ENCODE results near the gene LRP1.

DNA sequence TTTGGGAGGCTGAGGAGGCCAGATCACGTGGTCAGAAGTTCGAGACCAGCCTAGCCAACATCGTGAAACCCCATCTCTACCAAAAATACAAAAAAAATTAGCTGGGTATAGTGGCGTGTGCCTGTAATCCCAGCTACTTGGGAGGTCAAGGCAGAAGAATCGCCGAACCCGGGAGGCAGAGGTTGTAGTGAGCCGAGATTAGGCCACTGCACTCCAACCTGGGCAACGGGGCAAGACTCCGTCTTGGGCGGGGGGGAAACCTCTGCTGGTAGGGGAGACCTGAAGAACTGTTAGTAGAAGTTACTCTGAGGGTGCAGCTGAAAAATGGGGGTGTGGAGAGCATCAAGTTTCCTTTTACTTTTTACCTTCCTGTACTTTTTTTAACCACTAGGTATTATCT lies 2.2 kb upstream of the LRP1 start:
- TF ChIP-seq JUND (IDR thresholded peaks at IDR 0.05) (no peak), FOXA1 (IDR thresholded peaks at IDR 0.05) (no peak), RAD21 (IDR thresholded peaks at IDR 0.05) (no peak), RXRA (IDR thresholded peaks at IDR 0.05) (no peak)
- TF ChIP-seq, protein P1, sequence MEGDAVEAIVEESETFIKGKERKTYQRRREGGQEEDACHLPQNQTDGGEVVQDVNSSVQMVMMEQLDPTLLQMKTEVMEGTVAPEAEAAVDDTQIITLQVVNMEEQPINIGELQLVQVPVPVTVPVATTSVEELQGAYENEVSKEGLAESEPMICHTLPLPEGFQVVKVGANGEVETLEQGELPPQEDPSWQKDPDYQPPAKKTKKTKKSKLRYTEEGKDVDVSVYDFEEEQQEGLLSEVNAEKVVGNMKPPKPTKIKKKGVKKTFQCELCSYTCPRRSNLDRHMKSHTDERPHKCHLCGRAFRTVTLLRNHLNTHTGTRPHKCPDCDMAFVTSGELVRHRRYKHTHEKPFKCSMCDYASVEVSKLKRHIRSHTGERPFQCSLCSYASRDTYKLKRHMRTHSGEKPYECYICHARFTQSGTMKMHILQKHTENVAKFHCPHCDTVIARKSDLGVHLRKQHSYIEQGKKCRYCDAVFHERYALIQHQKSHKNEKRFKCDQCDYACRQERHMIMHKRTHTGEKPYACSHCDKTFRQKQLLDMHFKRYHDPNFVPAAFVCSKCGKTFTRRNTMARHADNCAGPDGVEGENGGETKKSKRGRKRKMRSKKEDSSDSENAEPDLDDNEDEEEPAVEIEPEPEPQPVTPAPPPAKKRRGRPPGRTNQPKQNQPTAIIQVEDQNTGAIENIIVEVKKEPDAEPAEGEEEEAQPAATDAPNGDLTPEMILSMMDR (IDR thresholded peaks at IDR 0.05; ENCODE audit: low read depth, low read length, missing input control), result no peak
- TF ChIP-seq, protein P2, sequence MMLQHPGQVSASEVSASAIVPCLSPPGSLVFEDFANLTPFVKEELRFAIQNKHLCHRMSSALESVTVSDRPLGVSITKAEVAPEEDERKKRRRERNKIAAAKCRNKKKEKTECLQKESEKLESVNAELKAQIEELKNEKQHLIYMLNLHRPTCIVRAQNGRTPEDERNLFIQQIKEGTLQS (IDR thresholded peaks at IDR 0.05), result no peak
- TF ChIP-seq, protein P3, sequence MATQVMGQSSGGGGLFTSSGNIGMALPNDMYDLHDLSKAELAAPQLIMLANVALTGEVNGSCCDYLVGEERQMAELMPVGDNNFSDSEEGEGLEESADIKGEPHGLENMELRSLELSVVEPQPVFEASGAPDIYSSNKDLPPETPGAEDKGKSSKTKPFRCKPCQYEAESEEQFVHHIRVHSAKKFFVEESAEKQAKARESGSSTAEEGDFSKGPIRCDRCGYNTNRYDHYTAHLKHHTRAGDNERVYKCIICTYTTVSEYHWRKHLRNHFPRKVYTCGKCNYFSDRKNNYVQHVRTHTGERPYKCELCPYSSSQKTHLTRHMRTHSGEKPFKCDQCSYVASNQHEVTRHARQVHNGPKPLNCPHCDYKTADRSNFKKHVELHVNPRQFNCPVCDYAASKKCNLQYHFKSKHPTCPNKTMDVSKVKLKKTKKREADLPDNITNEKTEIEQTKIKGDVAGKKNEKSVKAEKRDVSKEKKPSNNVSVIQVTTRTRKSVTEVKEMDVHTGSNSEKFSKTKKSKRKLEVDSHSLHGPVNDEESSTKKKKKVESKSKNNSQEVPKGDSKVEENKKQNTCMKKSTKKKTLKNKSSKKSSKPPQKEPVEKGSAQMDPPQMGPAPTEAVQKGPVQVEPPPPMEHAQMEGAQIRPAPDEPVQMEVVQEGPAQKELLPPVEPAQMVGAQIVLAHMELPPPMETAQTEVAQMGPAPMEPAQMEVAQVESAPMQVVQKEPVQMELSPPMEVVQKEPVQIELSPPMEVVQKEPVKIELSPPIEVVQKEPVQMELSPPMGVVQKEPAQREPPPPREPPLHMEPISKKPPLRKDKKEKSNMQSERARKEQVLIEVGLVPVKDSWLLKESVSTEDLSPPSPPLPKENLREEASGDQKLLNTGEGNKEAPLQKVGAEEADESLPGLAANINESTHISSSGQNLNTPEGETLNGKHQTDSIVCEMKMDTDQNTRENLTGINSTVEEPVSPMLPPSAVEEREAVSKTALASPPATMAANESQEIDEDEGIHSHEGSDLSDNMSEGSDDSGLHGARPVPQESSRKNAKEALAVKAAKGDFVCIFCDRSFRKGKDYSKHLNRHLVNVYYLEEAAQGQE (IDR thresholded peaks at IDR 0.05), result no peak
- TF ChIP-seq, protein P4, sequence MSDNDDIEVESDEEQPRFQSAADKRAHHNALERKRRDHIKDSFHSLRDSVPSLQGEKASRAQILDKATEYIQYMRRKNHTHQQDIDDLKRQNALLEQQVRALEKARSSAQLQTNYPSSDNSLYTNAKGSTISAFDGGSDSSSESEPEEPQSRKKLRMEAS (IDR thresholded peaks at IDR 0.05), result no peak
